Natural killer cell treated with Interleukin-12 subunit alpha and Interleukin-12 subunit beta and Interleukin-15 and Interleukin-18, amount 100 ng/mL, for 72 hours (primary cell): ENCODE data around the gene OR7G2. TPM values are rescaled to one million over a fixed set of nuclear protein-coding genes. Genes with fewer than 3 reads are reported as not detected.

Source experiments
- ATAC-seq, 2 donors: fragments of 150-1000 bp; cut with Tn5 transposase in 1 of 2; sonication (Bioruptor Pico), chemical (Tn5 transposase) in 1 of 2; 2 replicates each; pipeline ENCODE4 v1.10.0; 2021
- DNase-seq: peaks from one replicate; pipeline ENCODE4 v3.0.0; 2022; ENCODE audit warnings: low spot score
- H3K27ac Mint-ChIP-seq, 2 donors: 1 replicate in 1 of 2; 2 replicates in 1 of 2; pipeline ENCODE4 v1.8.0; 2022; ENCODE audit warnings: mixed read lengths in 2 of 2, mild to moderate bottlenecking in 1 of 2, moderate library complexity in 1 of 2
- H3K27me3 Mint-ChIP-seq, 2 donors: 1 replicate in 1 of 2; 2 replicates in 1 of 2; pipeline ENCODE4 v1.8.0; 2022; ENCODE audit warnings: mixed read lengths in 2 of 2
- H3K36me3 Mint-ChIP-seq: one replicate; pipeline ENCODE4 v1.8.0; 2022; ENCODE audit warnings: mixed read lengths
- H3K4me1 Mint-ChIP-seq, 2 donors: 1 replicate in 1 of 2; 2 replicates in 1 of 2; pipeline ENCODE4 v1.8.0; 2022; ENCODE audit warnings: low read depth in 2 of 2, mixed read lengths in 2 of 2, mild to moderate bottlenecking in 1 of 2
- H3K4me3 Mint-ChIP-seq: one replicate; pipeline ENCODE4 v1.8.0; 2022; ENCODE audit warnings: mixed read lengths
- H3K9me3 Mint-ChIP-seq: 2 replicates; pipeline ENCODE4 v1.8.0; 2022; ENCODE audit warnings: mixed read lengths
- total RNA-seq, 2 donors: library from RNA; stranded (reverse); gene quantifications; one replicate each; pipeline ENCODE4 v1.2.3, GENCODE V29; 2022

Gene OR7G2
- not detected for total RNA-seq

DNA sequence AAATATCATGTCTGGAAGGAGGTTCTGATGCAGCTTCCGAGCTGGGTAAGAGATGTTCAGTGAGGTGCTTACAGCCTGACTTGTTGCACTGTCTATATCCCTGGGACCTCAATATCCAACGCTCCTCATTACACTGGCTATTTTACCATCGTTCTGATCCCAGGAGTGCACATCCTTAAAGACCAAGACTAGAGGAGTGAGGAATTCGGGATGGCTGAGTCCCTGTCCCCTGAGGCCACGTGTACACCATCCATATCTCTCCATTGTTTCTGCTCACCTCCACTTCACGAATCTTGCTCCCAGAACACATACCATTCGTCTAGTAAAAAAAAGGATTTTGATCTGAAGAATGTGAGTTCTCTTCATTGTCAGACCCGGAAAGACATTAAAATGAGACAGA lies at the start of gene OR7G2:
TSS of gene OR7G2 (minus strand) at position 101 of the 400 bp plus-strand sequence. CDS start 4,232 bp downstream, outside the sequence.
- no peak within 1 kb of the TSS for H3K27ac Mint-ChIP-seq
- H3K9me3 Mint-ChIP-seq = no peaks in the 10 kb centered on the region
- no peaks in the 10 kb centered on the region for H3K4me1 Mint-ChIP-seq
- peaks cover 20 to 33% of the 10 kb centered on the region in 2 donors for H3K27me3 Mint-ChIP-seq
- ATAC-seq = no peak
- H3K36me3 Mint-ChIP-seq = no peaks in the 10 kb centered on the region
- no peak within 1 kb of the TSS for H3K4me3 Mint-ChIP-seq
- DNase-seq = no peak

GRCh38 chr19:9156304-9156703 lies 49.0 kb upstream of the OR7G2 start:
- Mint-ChIP-seq H3K27ac (peak overlapping the region in 1 of 2 donors; percentile 56), H3K9me3 (no peaks in the 10 kb centered on the region), H3K27me3 (no peaks in the 10 kb centered on the region), H3K4me3 (no peak overlapping the region), H3K36me3 (peaks cover 42% of the 10 kb centered on the region), H3K4me1 (peaks cover 29 to 36% of the 10 kb centered on the region in 2 donors)
- ATAC-seq = peak in 1 of 2 donors; percentile 39
- no peak for DNase-seq

- H3K9me3 Mint-ChIP-seq = no peaks in the 10 kb centered on the region
- H3K4me3 Mint-ChIP-seq = no peak overlapping the region
Observed at GRCh38 chr19:9155591-9155990, 48.3 kb upstream of the OR7G2 start.

DNA sequence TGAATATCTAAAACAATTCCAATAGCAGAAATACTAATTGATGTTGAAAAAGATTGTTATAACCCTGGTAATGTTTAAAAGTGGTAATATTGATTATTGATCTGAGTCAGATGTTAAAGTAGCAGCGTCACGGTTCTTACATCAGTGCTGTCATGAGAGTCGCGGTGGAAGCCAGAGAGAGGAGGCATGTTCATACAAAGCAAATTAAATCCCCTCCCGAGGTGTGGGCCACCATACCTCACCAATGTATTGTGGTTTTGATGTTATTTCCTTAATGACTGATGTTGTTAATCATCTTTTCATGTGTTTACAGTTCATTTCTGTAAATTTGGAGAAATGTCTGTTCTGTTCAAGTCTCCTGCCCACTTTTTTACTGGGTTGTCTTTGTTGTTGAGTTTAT lies 44.1 kb upstream of the OR7G2 start:
- no peaks in the 10 kb centered on the region for H3K9me3 Mint-ChIP-seq
- DNase-seq = no peak
- H3K27ac Mint-ChIP-seq = peak overlapping the region; percentile 12 to 64
- no peaks in the 10 kb centered on the region for H3K27me3 Mint-ChIP-seq
- H3K36me3 Mint-ChIP-seq = peaks cover 38% of the 10 kb centered on the region
- H3K4me1 Mint-ChIP-seq = peaks cover 58 to 71% of the 10 kb centered on the region in 2 donors
- peak overlapping the region; percentile 21 for H3K4me3 Mint-ChIP-seq
- peak; percentile 60 to 92 for ATAC-seq

More at GRCh38 chr19:9155591-9155990, 48.3 kb upstream of the OR7G2 start:
- no peak for DNase-seq
- no peaks in the 10 kb centered on the region for H3K27me3 Mint-ChIP-seq
- H3K27ac Mint-ChIP-seq = peak overlapping the region in 1 of 2 donors; percentile 7
- no peak for ATAC-seq
- peaks cover 37 to 43% of the 10 kb centered on the region in 2 donors for H3K4me1 Mint-ChIP-seq
- H3K36me3 Mint-ChIP-seq = peaks cover 35% of the 10 kb centered on the region

DNA sequence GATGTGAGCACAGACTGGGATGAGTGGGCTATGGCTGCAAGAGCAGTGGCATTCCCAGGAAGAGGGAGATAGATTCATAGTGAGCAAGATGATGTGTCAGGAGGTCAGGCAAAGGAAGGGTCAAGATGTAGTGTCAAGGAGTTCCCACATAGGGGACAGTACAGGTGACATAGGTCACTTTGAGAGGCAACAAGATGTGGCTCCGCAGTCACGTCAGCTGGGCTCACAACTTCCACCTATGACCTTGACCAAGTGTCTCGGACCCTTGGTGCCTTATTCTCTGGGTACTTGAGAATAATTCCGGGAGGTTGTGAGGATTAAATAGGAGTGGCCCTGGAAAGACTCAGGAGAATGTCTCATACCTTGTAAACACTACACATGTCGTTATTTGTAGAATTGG lies 43.4 kb upstream of the OR7G2 start:
- Mint-ChIP-seq H3K27me3 (no peaks in the 10 kb centered on the region), H3K27ac (peak overlapping the region; percentile 12 to 64), H3K9me3 (peaks cover under 1% of the 10 kb centered on the region), H3K4me1 (peaks cover 58 to 68% of the 10 kb centered on the region in 2 donors), H3K36me3 (peaks cover 40% of the 10 kb centered on the region), H3K4me3 (peak overlapping the region; percentile 36)
- DNase-seq (no peak), ATAC-seq (no peak)

DNA sequence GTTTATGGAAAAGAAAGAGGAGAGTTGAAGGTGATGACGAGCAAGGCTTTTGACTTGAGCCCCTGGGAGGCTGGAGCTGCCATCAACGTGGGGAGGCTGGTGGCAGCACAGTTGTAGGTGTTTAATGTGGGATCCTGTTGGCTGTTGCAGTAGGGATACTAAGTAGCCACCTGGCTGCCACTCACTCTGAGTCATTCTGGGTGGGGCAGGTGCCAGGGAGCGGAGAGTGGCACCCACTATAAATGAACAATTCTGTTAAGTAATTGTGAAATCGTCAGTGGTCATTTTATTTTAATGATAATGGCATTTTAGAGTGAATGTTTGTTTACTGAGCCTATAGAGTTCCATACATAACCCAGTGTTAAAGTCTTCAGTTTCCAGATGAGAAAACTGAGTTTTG lies 42.7 kb upstream of the OR7G2 start:
- ATAC-seq (no peak), DNase-seq (no peak)
- Mint-ChIP-seq H3K9me3 (peaks cover 4% of the 10 kb centered on the region), H3K27ac (peak overlapping the region; percentile 12 to 64), H3K36me3 (peaks cover 41% of the 10 kb centered on the region), H3K4me3 (peak overlapping the region; percentile 36), H3K27me3 (no peaks in the 10 kb centered on the region), H3K4me1 (peaks cover 54 to 62% of the 10 kb centered on the region in 2 donors)

GRCh38 chr19:9148697-9149096 lies 41.4 kb upstream of the OR7G2 start:
- Mint-ChIP-seq H3K4me3 (peak overlapping the region; percentile 36), H3K27ac (peak overlapping the region in 1 of 2 donors; percentile 64), H3K4me1 (peaks cover 54% of the 10 kb centered on the region in 2 donors), H3K27me3 (no peaks in the 10 kb centered on the region), H3K9me3 (peaks cover 4% of the 10 kb centered on the region), H3K36me3 (peaks cover 53% of the 10 kb centered on the region)
- DNase-seq (no peak), ATAC-seq (no peak)

DNA sequence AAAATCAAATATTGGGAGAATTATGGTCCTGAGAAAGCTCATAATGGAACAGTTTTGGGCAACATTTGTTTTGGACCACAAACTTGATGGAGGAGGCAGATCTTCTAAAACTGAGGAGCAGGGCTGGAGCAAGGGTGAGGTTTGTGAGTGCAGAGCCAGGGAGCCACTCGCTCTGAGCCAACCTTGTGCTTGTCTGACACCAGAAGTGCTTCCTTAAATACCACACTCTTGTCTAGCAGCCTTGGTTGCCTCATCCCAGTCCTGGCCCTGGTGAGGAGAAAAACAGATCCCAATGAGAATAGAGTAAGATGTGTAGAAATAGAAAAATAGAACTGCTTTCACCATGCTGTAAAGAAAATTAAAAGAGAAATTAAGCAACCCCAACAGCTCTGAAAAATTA lies 39.6 kb upstream of the OR7G2 start:
- no peak for ATAC-seq
- no peak overlapping the region for H3K27ac Mint-ChIP-seq
- H3K27me3 Mint-ChIP-seq = no peaks in the 10 kb centered on the region
- H3K4me1 Mint-ChIP-seq = peaks cover 51 to 55% of the 10 kb centered on the region in 2 donors
- DNase-seq = no peak
- peaks cover 49% of the 10 kb centered on the region for H3K36me3 Mint-ChIP-seq
- H3K4me3 Mint-ChIP-seq = no peak overlapping the region
- H3K9me3 Mint-ChIP-seq = peaks cover 4% of the 10 kb centered on the region

GRCh38 chr19:9144920-9145319 lies 37.6 kb upstream of the OR7G2 start:
- Mint-ChIP-seq H3K36me3 (peaks cover 45% of the 10 kb centered on the region), H3K9me3 (peaks cover 4% of the 10 kb centered on the region), H3K27me3 (no peaks in the 10 kb centered on the region), H3K4me1 (peaks cover 47 to 51% of the 10 kb centered on the region in 2 donors), H3K27ac (no peak overlapping the region), H3K4me3 (no peak overlapping the region)
- ATAC-seq (no peak), DNase-seq (no peak)

DNA sequence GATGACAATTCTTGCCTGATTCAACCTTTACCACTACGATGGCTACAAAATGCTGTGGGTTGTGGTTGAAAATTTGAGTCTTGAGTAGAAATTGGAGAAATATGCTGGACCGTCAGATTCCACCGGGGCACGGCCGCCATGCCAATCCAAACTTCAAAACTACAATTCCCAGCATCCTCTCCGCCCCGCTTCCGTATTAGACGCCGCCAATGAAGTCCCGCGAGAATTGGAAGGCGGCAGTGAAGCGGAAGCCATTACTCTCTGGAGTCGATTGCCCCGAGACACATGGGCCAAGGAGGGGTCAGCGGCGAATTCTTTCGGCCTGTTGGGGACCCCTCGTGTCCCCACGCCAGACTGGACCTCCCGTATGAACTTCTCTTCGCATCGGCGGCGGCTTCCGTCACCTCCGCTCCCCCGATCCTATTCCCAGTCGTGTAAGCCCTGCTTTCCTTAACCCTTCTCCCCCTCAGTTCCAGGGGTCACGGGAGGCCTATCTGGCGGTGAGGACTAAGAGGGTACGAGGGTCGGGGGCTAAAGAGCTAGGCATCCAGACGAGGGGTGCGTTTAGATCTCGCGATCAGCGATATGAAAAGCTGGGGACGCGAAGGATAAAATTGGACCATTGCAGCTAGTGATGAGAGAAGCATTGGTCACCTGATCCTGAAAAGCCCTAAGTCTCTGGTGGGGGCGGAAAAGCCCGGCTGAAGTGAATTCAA lies 33.0 kb upstream of the OR7G2 start, which contains the start of gene ZNF317:
TSS of gene ZNF317 (plus strand) at position 239 of the 716 bp plus-strand sequence. CDS start 15,620 bp downstream, outside the sequence.
- H3K27me3 Mint-ChIP-seq = peaks cover 0 to 3% of the 10 kb centered on the region in 2 donors
- peaks cover 23% of the 10 kb centered on the region for H3K36me3 Mint-ChIP-seq
- peak; percentile 93 for DNase-seq
- peaks cover 29 to 42% of the 10 kb centered on the region in 2 donors for H3K4me1 Mint-ChIP-seq
- no peaks in the 10 kb centered on the region for H3K9me3 Mint-ChIP-seq
- peak within 1 kb of the TSS; percentile 91 for H3K4me3 Mint-ChIP-seq
- peak; percentile 99 for ATAC-seq
- peak within 1 kb of the TSS; percentile 96 to 98 for H3K27ac Mint-ChIP-seq

DNA sequence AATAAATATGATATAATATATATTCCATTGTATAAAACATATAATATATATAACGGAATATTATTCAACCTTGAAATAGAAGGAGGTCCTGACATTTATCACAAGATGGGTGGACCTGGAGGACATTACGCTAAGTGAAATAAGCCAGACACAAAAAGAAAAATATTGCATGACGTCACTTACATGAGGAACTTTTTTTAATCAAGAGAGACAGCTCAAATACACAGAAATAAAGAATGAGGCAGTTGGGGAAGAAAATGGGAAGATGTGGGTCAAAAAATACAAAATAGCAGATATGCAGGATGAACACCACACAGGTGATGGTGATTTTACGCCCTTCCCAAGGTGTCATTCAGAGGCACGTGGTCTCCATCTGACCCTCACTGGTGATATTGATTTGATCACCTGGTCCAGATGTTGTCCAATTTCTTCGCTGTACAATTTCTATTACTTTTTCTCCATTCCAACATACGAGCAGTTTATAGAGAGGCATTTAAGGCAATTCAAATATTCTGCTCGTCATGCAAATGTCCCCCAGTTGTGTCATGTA lies 32.4 kb upstream of the OR7G2 start:
- H3K4me1 Mint-ChIP-seq = peaks cover 29 to 41% of the 10 kb centered on the region in 2 donors
- H3K4me3 Mint-ChIP-seq = peak overlapping the region; percentile 91
- peaks cover 17% of the 10 kb centered on the region for H3K36me3 Mint-ChIP-seq
- H3K27me3 Mint-ChIP-seq = peaks cover 0 to 3% of the 10 kb centered on the region in 2 donors
- H3K27ac Mint-ChIP-seq = peak overlapping the region; percentile 96 to 98
- no peak for DNase-seq
- H3K9me3 Mint-ChIP-seq = no peaks in the 10 kb centered on the region
- ATAC-seq = peak in 1 of 2 donors; percentile 2

- no peak for ATAC-seq
- no peak overlapping the region for H3K4me3 Mint-ChIP-seq
Observed at GRCh38 chr19:9132422-9132821, 25.1 kb upstream of the OR7G2 start.

DNA sequence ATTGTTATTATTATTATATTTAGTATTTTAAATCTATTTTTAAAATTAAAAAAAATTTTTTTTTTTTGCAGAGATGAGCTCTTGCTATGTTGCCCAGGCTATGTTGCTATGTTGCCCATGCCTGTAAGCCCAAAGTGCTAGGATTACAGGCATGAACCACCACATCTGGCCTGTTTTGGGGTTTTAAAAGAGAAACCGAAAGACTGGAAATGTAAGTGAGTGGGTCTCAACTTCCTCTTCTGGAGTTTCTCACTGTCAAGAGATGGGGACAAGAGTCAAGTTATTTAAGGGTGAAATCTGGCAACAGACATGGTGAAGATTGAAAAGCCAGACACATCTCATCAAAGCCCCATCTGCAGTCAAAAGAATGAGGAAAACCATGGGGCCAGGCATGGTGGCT lies 23.7 kb upstream of the OR7G2 start:
- Mint-ChIP-seq H3K4me3 (no peak overlapping the region), H3K9me3 (no peaks in the 10 kb centered on the region), H3K4me1 (peaks cover 9 to 10% of the 10 kb centered on the region in 2 donors), H3K27ac (peak overlapping the region in 1 of 2 donors; percentile 60), H3K36me3 (no peaks in the 10 kb centered on the region), H3K27me3 (peaks cover 14 to 19% of the 10 kb centered on the region in 2 donors)
- no peak for DNase-seq
- no peak for ATAC-seq

More at GRCh38 chr19:9132422-9132821, 25.1 kb upstream of the OR7G2 start:
- Mint-ChIP-seq H3K27ac (no peak overlapping the region), H3K9me3 (no peaks in the 10 kb centered on the region), H3K36me3 (no peaks in the 10 kb centered on the region), H3K4me1 (peaks cover 12 to 16% of the 10 kb centered on the region in 2 donors), H3K27me3 (peaks cover 5 to 6% of the 10 kb centered on the region in 2 donors)
- no peak for DNase-seq

- H3K4me3 Mint-ChIP-seq = no peak overlapping the region
- no peak for ATAC-seq
- no peak for DNase-seq
- H3K9me3 Mint-ChIP-seq = no peaks in the 10 kb centered on the region
- H3K36me3 Mint-ChIP-seq = no peaks in the 10 kb centered on the region
- H3K27me3 Mint-ChIP-seq = peaks cover 20 to 29% of the 10 kb centered on the region in 2 donors
- H3K4me1 Mint-ChIP-seq = peaks cover 9 to 10% of the 10 kb centered on the region in 2 donors
- H3K27ac Mint-ChIP-seq = no peak overlapping the region
Observed at GRCh38 chr19:9128171-9128570, 20.9 kb upstream of the OR7G2 start.
